Thyroid gland (tissue), 4 donors: ENCODE data around the gene ADAMTS12.

Experiments
- CTCF ChIP-seq, 6 experiments: fragments of 200-600 bp in 3 of 6; fragments of 450-650 bp in 3 of 6; sonication (generic) in 3 of 6; IDR thresholded peaks; one replicate each; pipeline ENCODE4 v1.5.1; 2016 to 2019; ENCODE audit warnings: antibody characterized with exemption in 6 of 6, mild to moderate bottlenecking in 2 of 6, inconsistent platforms in 1 of 6, moderate library complexity in 1 of 6
- POLR2A ChIP-seq, 2 donors: fragments of 450-650 bp; IDR thresholded peaks; one replicate each; pipeline ENCODE4 v1.6.1; 2017; ENCODE audit warnings: antibody characterized with exemption in 2 of 2, mild to moderate bottlenecking in 2 of 2, moderate library complexity in 1 of 2

GRCh38 chr5:33769968-33770367 is 121.8 kb downstream of the ADAMTS12 start:
- TF ChIP-seq CTCF (IDR thresholded peaks at IDR 0.05) (no peak), POLR2A (IDR thresholded peaks at IDR 0.05) (no peak)
